Right lobe of liver (tissue), 6 donors: ENCODE data around the gene RTF1. TPM values are rescaled to one million over a fixed set of nuclear protein-coding genes. Genes with fewer than 3 reads are reported as not detected.
A peak's percentile ranks its signal among the peaks of the same experiment; 100 is the strongest.

Experiments used
- ATAC-seq, 4 donors: fragments of 200-7000 bp; cut with Tn5 transposase; one replicate each; pipeline ENCODE4 v1.9.1; 2020; ENCODE audit warnings: mild to moderate bottlenecking in 4 of 4, moderate library complexity in 4 of 4
- DNase-seq, 3 donors: peaks; one replicate each; pipeline ENCODE4 v3.0.0-alpha.2; 2020
- H3K27ac ChIP-seq, 3 donors: fragments of 200-600 bp; one replicate each; pipeline ENCODE4 v1.8.0; 2022
- H3K27me3 ChIP-seq, 2 donors: fragments of 200-600 bp; one replicate each; pipeline ENCODE4 v1.8.0; 2022
- H3K36me3 ChIP-seq, 4 donors: fragments of 200-600 bp; sonication (generic) in 1 of 4; one replicate each; pipeline versions ENCODE4 v1.5.1 to v1.8.0; 2017 to 2022; ENCODE audit warnings: control low read depth in 1 of 4
- H3K4me1 ChIP-seq, 4 donors: fragments of 200-600 bp; sonication (generic) in 1 of 4; one replicate each; pipeline versions ENCODE4 v1.5.1 to v1.8.0; 2017 to 2022; ENCODE audit warnings: control low read depth in 1 of 4
- H3K4me3 ChIP-seq, 3 donors: fragments of 200-600 bp; one replicate each; pipeline ENCODE4 v1.8.0; 2022
- H3K9me3 ChIP-seq, 4 donors: fragments of 200-600 bp; sonication (generic) in 1 of 4; one replicate each; pipeline versions ENCODE4 v1.5.1 to v1.8.0; 2017 to 2022; ENCODE audit warnings: control low read depth in 1 of 4
- POLR2A ChIP-seq: fragments of 450-650 bp; IDR thresholded peaks from one replicate; pipeline ENCODE4 v1.6.1; 2017; ENCODE audit warnings: antibody characterized with exemption, mild to moderate bottlenecking
- whole genome bisulfite sequencing: methylation state at CpG from one replicate; pipeline ENCODE4 v1.1.6; 2018; ENCODE audit warnings: low coverage, low lambda C conversion rate; ENCODE audit not compliant: insufficient coverage; ENCODE audit errors: missing lambda C conversion rate; 5-methylcytosine and 5-hydroxymethylcytosine counted together
- intact Hi-C, 2 donors: fragments of 100-400 bp; cut with DNase I; formaldehyde crosslinking; loops; one replicate each; pipeline versions ENCODE4 v1.11.2 to v1.14.1; 2022
- total RNA-seq, 6 experiments: library from RNA; depleted of rRNA in 2 of 6; stranded (reverse); fragments of >200 nt in 2 of 6; fragmentation: NEBNext Ultra II Directional in 3 of 6; extraction: Animal tissue kit (Norgen Biotek cat#: 25700) in 3 of 6; gene quantifications; one replicate each; pipeline versions ENCODE4 v1.1.0 to v1.2.4, GENCODE V29; 2016 to 2023
- TF ChIP-seq, protein P1 (sequence below), 4 donors: fragments of 200-600 bp in 3 of 4; fragments of 450-650 bp in 1 of 4; IDR thresholded peaks; one replicate each; pipeline versions ENCODE4 v1.5.1 to v1.8.0; 2016 to 2022; ENCODE audit warnings: antibody characterized with exemption in 4 of 4, mild to moderate bottlenecking in 2 of 4
- donor health status: DM: no; HTN: yes; CAD: no.
- donor health status: DM: no; HTN: no; CAD: no.
- donor health status: DM: no; HTN: no; CAD: no.
- donor health status: DM: no; HTN: yes; CAD: no.
- donor health status: DM: no; HTN: yes; CAD: no.

The RTF1 gene
- total RNA-seq, 6 experiments from 2014 or later: 10.5 to 21.5 (median 14.2) TPM

DNA sequence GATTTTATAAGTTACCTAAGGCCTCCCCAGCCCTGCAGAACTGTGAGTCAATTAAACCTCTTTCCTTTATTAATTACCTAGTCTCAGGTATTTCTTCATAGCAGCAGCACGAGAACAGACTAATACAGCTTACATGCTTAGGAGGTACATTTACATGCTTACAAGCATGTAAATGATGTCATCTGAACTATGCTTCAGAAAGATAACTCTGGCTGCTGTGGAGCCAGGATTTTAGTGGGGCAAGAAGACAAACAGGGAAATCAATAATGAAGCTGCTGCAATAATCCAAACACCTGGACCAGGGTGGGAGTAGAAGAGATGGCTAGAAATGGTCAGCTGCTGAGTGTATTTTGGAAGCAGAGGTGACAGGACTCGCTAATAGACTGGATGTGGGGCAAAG is 24.2 kb upstream of the RTF1 start:
- DNase-seq: no peak
- WGBS: 73% methylated on average over 2 of the region's 2 CpGs
- peaks cover 0 to 39% (median 6%) of the 10 kb centered on the region in 4 donors for H3K36me3 ChIP-seq

GRCh38 chr15:41394924-41395323 is 22.0 kb upstream of the RTF1 start:
- TF ChIP-seq POLR2A: no peak
- TF ChIP-seq, protein P1, sequence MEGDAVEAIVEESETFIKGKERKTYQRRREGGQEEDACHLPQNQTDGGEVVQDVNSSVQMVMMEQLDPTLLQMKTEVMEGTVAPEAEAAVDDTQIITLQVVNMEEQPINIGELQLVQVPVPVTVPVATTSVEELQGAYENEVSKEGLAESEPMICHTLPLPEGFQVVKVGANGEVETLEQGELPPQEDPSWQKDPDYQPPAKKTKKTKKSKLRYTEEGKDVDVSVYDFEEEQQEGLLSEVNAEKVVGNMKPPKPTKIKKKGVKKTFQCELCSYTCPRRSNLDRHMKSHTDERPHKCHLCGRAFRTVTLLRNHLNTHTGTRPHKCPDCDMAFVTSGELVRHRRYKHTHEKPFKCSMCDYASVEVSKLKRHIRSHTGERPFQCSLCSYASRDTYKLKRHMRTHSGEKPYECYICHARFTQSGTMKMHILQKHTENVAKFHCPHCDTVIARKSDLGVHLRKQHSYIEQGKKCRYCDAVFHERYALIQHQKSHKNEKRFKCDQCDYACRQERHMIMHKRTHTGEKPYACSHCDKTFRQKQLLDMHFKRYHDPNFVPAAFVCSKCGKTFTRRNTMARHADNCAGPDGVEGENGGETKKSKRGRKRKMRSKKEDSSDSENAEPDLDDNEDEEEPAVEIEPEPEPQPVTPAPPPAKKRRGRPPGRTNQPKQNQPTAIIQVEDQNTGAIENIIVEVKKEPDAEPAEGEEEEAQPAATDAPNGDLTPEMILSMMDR (IDR thresholded peaks at IDR 0.05): no peak
- Histone ChIP-seq H3K4me1 (no peaks in the 10 kb centered on the region), H3K4me3 (no peak overlapping the region), H3K27me3 (no peaks in the 10 kb centered on the region), H3K36me3 (peaks cover 0 to 30% (median 5%) of the 10 kb centered on the region in 4 donors), H3K27ac (no peak overlapping the region), H3K9me3 (no peaks in the 10 kb centered on the region)
- WGBS: 88% methylated on average over 4 of the region's 4 CpGs
- DNase-seq (no peak), ATAC-seq (no peak)
- intact Hi-C loops: no loop called here

More for the DNA sequence above, 24.2 kb upstream of the RTF1 start:
- Histone ChIP-seq H3K27me3 (no peaks in the 10 kb centered on the region), H3K27ac (no peak overlapping the region), H3K4me3 (no peak overlapping the region), H3K4me1 (no peaks in the 10 kb centered on the region), H3K9me3 (no peaks in the 10 kb centered on the region)
- TF ChIP-seq, protein P1 (IDR thresholded peaks at IDR 0.05): no peak
- no peak for TF ChIP-seq POLR2A
- peak in 2 of 4 donors; percentile 23 to 69 for ATAC-seq
- intact Hi-C loops: no loop called here

DNA sequence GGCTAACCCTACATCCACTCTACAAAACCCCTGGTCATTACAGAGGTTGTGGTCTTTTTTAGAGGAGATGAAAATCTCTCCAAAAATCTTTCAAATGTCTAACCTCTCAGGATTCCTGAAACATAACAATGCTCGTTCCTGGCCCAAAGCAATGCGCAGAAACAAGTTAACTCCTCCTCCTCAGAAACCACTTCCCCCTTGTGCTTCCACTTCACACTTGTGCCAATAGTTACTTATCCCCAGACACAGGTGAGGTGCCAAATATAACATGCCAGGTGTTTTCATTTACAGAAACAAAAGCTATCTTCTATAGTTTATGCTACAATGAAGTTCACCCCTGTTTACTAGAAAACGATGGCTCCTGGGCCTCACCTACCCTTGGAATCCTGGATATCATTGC is 20.8 kb upstream of the RTF1 start:
- intact Hi-C loops: no loop called here
- Histone ChIP-seq H3K4me3 (no peak overlapping the region), H3K27me3 (no peaks in the 10 kb centered on the region), H3K27ac (no peak overlapping the region), H3K9me3 (no peaks in the 10 kb centered on the region), H3K36me3 (peaks cover 0 to 27% (median 5%) of the 10 kb centered on the region in 4 donors), H3K4me1 (no peaks in the 10 kb centered on the region)
- ATAC-seq (no peak), DNase-seq (no peak)
- TF ChIP-seq, protein P1 (IDR thresholded peaks at IDR 0.05): no peak
- no peak for TF ChIP-seq POLR2A
- WGBS: 73% methylated on average over 3 of the region's 3 CpGs

GRCh38 chr15:41401904-41402267 is 15.0 kb upstream of the RTF1 start:
- Histone ChIP-seq H3K36me3 (peaks cover 0 to 2% (median 0%) of the 10 kb centered on the region in 4 donors), H3K9me3 (no peaks in the 10 kb centered on the region), H3K27me3 (no peaks in the 10 kb centered on the region), H3K4me1 (peaks cover 0 to 7% (median 0%) of the 10 kb centered on the region in 4 donors), H3K27ac (peak overlapping the region; percentile 67 to 85 (median 79)), H3K4me3 (peak overlapping the region; percentile 72 to 82 (median 82))
- DNase-seq (no peak), ATAC-seq (peak; percentile 37 to 44 (median 38))
- no peak for TF ChIP-seq POLR2A
- TF ChIP-seq, protein P1 (IDR thresholded peaks at IDR 0.05): no peak
- intact Hi-C loops: no loop called here
- WGBS: 8% methylated on average over 9 of the region's 9 CpGs

DNA sequence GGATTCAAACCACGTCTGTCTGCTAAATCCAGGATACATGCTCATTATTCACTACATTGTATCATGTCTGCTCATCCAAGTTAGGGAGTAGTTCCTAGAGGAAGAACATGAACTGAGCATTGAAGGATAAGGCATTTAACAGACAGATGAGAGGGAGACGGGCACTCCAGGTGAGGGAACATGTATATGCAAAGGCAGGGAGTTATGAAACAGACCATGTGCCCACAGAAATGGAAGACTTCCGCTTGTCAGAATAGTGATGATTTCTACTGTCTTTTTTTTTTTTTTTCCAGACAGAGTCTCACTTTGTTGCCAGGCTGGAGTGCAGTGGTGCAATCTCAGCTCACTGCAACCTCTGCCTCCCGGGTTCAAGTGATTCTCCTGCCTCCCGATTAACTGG is 9.6 kb upstream of the RTF1 start:
- WGBS: 78% methylated on average over 5 of the region's 5 CpGs
- Histone ChIP-seq H3K9me3 (no peaks in the 10 kb centered on the region), H3K36me3 (no peaks in the 10 kb centered on the region), H3K27ac (no peak overlapping the region), H3K4me1 (peaks cover 0 to 3% (median 0%) of the 10 kb centered on the region in 4 donors), H3K4me3 (no peak overlapping the region), H3K27me3 (no peaks in the 10 kb centered on the region)
- DNase-seq (no peak), ATAC-seq (no peak)
- intact Hi-C loops: no loop called here
- no peak for TF ChIP-seq POLR2A
- TF ChIP-seq, protein P1 (IDR thresholded peaks at IDR 0.05): no peak
